Measurements from ENCODE around the gene FUT8. TPM values are rescaled to one million over a fixed set of nuclear protein-coding genes. Genes with fewer than 3 reads are reported as not detected.

Gene FUT8
- total and polyA plus RNA-seq, 2 of the 8 experiments (the other 6 are each of a cell fraction or from before 2014, with no cell fraction given), result 10.5 to 25.1 TPM

DNA sequence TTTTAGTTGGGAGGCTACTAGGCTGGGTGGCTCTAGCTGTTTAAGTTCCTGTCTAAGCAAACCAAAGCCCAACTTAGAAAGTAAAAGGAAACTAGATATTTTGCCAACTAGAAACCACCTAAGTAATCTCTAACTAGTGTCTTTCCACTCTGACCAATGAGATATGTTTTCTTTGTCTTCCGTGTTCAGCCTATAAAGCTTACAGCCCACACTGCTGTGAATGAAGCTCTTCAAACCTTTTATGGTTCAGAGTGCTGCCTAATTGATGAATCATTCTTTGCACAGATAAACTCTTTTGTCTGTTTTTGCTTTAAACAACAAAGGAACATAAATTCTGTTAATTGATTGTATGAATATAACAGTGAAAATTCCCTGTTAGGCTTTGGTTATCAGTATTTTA lies 66.1 kb downstream of the FUT8 start:
- Histone ChIP-seq H3K4ac (replicated peaks; ENCODE audit: insufficient read length, low read depth, low read length) (no peak overlapping the region), H4K20me1 (replicated peaks in 1 of 2; ENCODE audit: control insufficient read depth in 1 of 2, insufficient read depth in 2 of 2, low read length in 2 of 2) (peaks cover 0 to 1% of the 10 kb centered on the region in 2 experiments), H3K9ac (replicated peaks in 1 of 4; ENCODE audit: extremely low read depth in 1 of 4, low read depth in 3 of 4, low read length in 3 of 4) (no peak overlapping the region), H2AK5ac (ENCODE audit: low read depth, low read length) (no peak overlapping the region), H3K23me2 (ENCODE audit: low read depth, low read length) (no peaks in the 10 kb centered on the region), H3K14ac (ENCODE audit: insufficient read length) (no peak overlapping the region), H2BK12ac (ENCODE audit: low read depth, low read length) (no peak overlapping the region), H3K9me3 (ENCODE audit: insufficient read depth in 2 of 2, low read depth in 1 of 2, low read length in 1 of 2) (no peaks in the 10 kb centered on the region), H2AFZ (ENCODE audit: low read length) (no peak overlapping the region), H3K4me2 (ENCODE audit: insufficient read depth in 1 of 2, low read depth in 2 of 2, low read length in 2 of 2) (no peak overlapping the region), H3K18ac (ENCODE audit: extremely low read depth, low read length) (no peak overlapping the region), H4K5ac (ENCODE audit: insufficient read length, low read depth, low read length) (no peak overlapping the region), H3K36me3 (ENCODE audit: control insufficient read depth in 2 of 4, insufficient read depth in 4 of 4, low read length in 3 of 4) (no peaks in the 10 kb centered on the region; a peak in 1 of 8 replicates), H2BK5ac (ENCODE audit: low read depth, low read length) (no peak overlapping the region), H2BK120ac (replicated peaks; ENCODE audit: low read depth, low read length) (no peak overlapping the region), H2BK20ac (ENCODE audit: low read length) (no peak overlapping the region), H3K4me1 (replicated peaks in 1 of 4; ENCODE audit: control insufficient read depth in 3 of 4, insufficient read depth in 4 of 4, low read length in 3 of 4) (peaks cover 0 to 8% (median 1%) of the 10 kb centered on the region in 4 experiments; a peak in 4 of 7 replicates), H4K91ac (replicated peaks; ENCODE audit: insufficient read length, low read length) (no peak overlapping the region), H3K56ac (replicated peaks; ENCODE audit: insufficient read length, low read depth, low read length) (no peak overlapping the region), H3K27me3 (replicated peaks in 1 of 4; ENCODE audit: control insufficient read depth in 3 of 4, extremely low read depth in 1 of 4, insufficient read depth in 3 of 4, low read length in 3 of 4) (no peaks in the 10 kb centered on the region), H4K8ac (ENCODE audit: extremely low read depth, insufficient read depth, low read length) (no peak overlapping the region), H3K27ac (ENCODE audit: low read depth, low read length) (no peak overlapping the region), H3K79me1 (ENCODE audit: low read depth, low read length) (no peaks in the 10 kb centered on the region), H3K23ac (ENCODE audit: insufficient read length) (no peak overlapping the region), H3K79me2 (ENCODE audit: control insufficient read depth in 1 of 2, insufficient read depth in 2 of 2, low read length in 2 of 2) (no peaks in the 10 kb centered on the region), H2BK15ac (ENCODE audit: low read length) (no peak overlapping the region), H3K4me3 (ENCODE audit: extremely low read depth in 1 of 4, insufficient read depth in 2 of 4, low read depth in 3 of 4, low read length in 4 of 4) (no peak overlapping the region)
- CTCF ChIA-PET (ENCODE audit: partially characterized antibody), result interaction anchor here (1.3 kb wide), 1 partner anchor 9 kb away, joined by 4 read pairs; no protein-coding TSS in a partner anchor
- no peak for DNase-seq (ENCODE audit: low read depth in 1 of 2, low spot score in 2 of 2)
- FAIRE-seq, result no peak
- POLR2A ChIA-PET (ENCODE audit: partially characterized antibody), result no interaction called here
- WGBS, 2 experiments (ENCODE audit: extremely low coverage in 1 of 2, insufficient coverage in 1 of 2, insufficient read length in 1 of 2, insufficient replicate concordance in 2 of 2, low coverage in 1 of 2, low lambda C conversion rate in 2 of 2, missing lambda C conversion rate in 1 of 2), result 76% methylated on average over 1 of the region's 1 CpG; no CpG with 5 or more reads in 1 of the 2 experiments
- TF ChIP-seq TCF12 (IDR thresholded peaks at IDR 0.05; ENCODE audit: low read depth, low read length) (no peak), JUN (IDR thresholded peaks at IDR 0.05; ENCODE audit: low read depth, low read length) (no peak), CEBPB (IDR thresholded peaks at IDR 0.05; ENCODE audit: low read depth, low read length) (no peak), SRF (IDR thresholded peaks at IDR 0.05; ENCODE audit: low read depth, low read length) (no peak), CTBP2 (IDR thresholded peaks at IDR 0.05; ENCODE audit: borderline replicate concordance, insufficient read depth, insufficient read length, low read length) (no peak), NANOG (IDR thresholded peaks at IDR 0.05; ENCODE audit: insufficient read depth, low read depth, low read length, poor library complexity, severe bottlenecking) (no peak), BCL11A (IDR thresholded peaks at IDR 0.05; ENCODE audit: low read depth in 2 of 2, low read length in 2 of 2) (no peak), RBBP5 (IDR thresholded peaks at IDR 0.05; ENCODE audit: borderline replicate concordance, low read depth, low read length) (no peak), SIRT6 (IDR thresholded peaks at IDR 0.05; ENCODE audit: low read length) (no peak)
- TF ChIP-seq, protein P1, sequence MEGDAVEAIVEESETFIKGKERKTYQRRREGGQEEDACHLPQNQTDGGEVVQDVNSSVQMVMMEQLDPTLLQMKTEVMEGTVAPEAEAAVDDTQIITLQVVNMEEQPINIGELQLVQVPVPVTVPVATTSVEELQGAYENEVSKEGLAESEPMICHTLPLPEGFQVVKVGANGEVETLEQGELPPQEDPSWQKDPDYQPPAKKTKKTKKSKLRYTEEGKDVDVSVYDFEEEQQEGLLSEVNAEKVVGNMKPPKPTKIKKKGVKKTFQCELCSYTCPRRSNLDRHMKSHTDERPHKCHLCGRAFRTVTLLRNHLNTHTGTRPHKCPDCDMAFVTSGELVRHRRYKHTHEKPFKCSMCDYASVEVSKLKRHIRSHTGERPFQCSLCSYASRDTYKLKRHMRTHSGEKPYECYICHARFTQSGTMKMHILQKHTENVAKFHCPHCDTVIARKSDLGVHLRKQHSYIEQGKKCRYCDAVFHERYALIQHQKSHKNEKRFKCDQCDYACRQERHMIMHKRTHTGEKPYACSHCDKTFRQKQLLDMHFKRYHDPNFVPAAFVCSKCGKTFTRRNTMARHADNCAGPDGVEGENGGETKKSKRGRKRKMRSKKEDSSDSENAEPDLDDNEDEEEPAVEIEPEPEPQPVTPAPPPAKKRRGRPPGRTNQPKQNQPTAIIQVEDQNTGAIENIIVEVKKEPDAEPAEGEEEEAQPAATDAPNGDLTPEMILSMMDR (IDR thresholded peaks at IDR 0.05; ENCODE audit: control extremely low read depth in 1 of 3, insufficient read depth in 1 of 3, low read depth in 1 of 3, low read length in 3 of 3), result no peak
- TF ChIP-seq, protein P2, sequence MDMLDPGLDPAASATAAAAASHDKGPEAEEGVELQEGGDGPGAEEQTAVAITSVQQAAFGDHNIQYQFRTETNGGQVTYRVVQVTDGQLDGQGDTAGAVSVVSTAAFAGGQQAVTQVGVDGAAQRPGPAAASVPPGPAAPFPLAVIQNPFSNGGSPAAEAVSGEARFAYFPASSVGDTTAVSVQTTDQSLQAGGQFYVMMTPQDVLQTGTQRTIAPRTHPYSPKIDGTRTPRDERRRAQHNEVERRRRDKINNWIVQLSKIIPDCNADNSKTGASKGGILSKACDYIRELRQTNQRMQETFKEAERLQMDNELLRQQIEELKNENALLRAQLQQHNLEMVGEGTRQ (IDR thresholded peaks at IDR 0.05; ENCODE audit: low read length), result no peak

Measured in H1 (cell line).